Heart left ventricle (tissue), 13 donors: ENCODE results near the gene RAB3C.

Source experiments
- CTCF ChIP-seq, 12 donors: fragments of 200-600 bp; sonication (generic) in 4 of 12; IDR thresholded peaks; one replicate each; pipeline versions ENCODE4 v1.5.0 to v1.8.0; 2018 to 2022; ENCODE audit warnings: antibody characterized with exemption in 12 of 12, mild to moderate bottlenecking in 5 of 12
- POLR2A ChIP-seq, 2 donors: fragments of 450-650 bp; IDR thresholded peaks; one replicate each; pipeline ENCODE4 v1.6.1; 2017; ENCODE audit warnings: antibody characterized with exemption in 2 of 2, mild to moderate bottlenecking in 2 of 2, moderate library complexity in 2 of 2
- donor health status: ischemic (EF 13 %, LVEDD 7.1; RV severe dilation, severe dysfunction).
- donor health status: DM: no; HTN: yes; CAD: no.
- donor health status: DM: no; HTN: no; CAD: no.
- donor health status: ischemic (EF 25% LVEDD 6.9; RV normal size, moderate dysfunction).
- donor health status: ischemic (EF 25% LVEDD 5.7; RV mildly dilated, moderate dysfunction).
- donor health status: ischemic (EF 35%, LVEDD 5.7; RV mildly dilated, moderate dysfunction).
- donor health status: nonischemic (EF 11% LVEDD 7.7; RV severe dilation, severe dysfunction).
- donor health status: DM: yes; HTN: yes; CAD: no.
- donor health status: PGD.
- donor health status: ischemic (EF 29% LVEDD 5.4; RV normal size, mild dysfunction).
- donor health status: nonischemic (EF 23%, LVEDD 6.1; RV moderate dilation, normal function).

- TF ChIP-seq POLR2A (IDR thresholded peaks at IDR 0.05): no peak
- TF ChIP-seq CTCF (IDR thresholded peaks at IDR 0.05): no peak
Measured at GRCh38 chr5:58666141-58666540, 83.3 kb downstream of the RAB3C start.
